ENCODE measurements around the gene TC2N.

GRCh38 chr14:91898372-91898771, 31.0 kb upstream of the TC2N start:
- TF ChIP-seq CTCF (IDR thresholded peaks at IDR 0.05; ENCODE audit: poor library complexity) (no peak), EZH2 (IDR thresholded peaks at IDR 0.05; ENCODE audit: borderline replicate concordance) (no peak)
